ENCODE measurements around the gene C5orf24.

DNA sequence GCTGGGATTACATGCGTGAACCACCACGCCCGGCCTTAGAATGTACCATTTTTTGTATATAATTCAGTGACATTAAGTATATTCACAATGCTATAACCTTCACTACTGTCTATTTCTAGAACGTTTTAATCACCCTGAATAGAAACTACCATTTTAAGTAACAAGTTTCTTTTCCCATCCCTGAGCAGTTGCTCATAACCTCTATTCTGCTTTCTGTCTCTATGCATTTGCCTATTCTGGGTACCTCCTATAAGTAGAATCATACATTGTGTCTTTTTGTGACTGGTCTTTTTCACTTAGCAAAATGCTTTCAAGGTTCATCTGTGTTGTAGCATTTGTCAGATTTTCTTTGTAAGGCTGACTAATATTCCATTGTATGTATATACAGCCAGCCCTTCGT lies 47.3 kb upstream of the C5orf24 start:
- TF ChIP-seq EZH2 (IDR thresholded peaks at IDR 0.05) (no peak), POLR2AphosphoS5 (IDR thresholded peaks at IDR 0.05; ENCODE audit: borderline replicate concordance, low read depth, low read length) (no peak)

Data from SK-N-MC (cell line).